ENCODE results near the gene MAD1L1.

The MAD1L1 gene

GRCh38 chr7:2001601-2002442 lies 230.9 kb downstream of the MAD1L1 start:
- TF ChIP-seq GATA2 (IDR thresholded peaks at IDR 0.05; ENCODE audit: low read depth, low read length) (no peak), GATA3 (IDR thresholded peaks at IDR 0.05; ENCODE audit: low read depth, low read length) (no peak)

DNA sequence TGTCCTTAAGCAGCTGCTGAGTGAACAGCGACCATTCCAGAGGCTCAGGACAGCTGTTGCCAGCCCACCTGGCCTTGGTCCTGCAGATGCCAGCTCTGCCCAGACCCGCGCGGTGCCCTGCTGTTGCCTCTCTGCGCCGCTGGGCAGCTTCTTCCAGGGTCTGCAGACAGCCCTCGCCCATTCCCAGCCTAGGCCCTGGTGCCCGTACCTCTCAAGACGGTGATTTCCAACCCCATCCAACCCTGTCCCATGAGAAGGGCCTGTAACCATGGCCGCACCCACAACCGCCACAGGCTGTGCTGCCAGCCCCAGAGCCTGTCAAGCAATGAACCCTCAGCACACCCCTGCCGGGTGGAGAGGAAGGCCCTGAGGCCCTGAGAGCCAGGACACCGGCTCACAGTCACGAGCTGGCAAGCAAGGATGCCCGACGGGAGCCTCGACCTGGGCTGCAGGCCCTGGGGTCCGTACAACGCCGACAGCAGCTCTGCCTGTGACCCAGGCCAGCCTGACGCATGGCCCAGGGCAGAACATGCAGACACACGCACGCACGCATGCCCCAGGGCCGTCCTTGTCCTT lies 231.9 kb downstream of the MAD1L1 start:
- no peak for TF ChIP-seq GATA3 (IDR thresholded peaks at IDR 0.05; ENCODE audit: low read depth, low read length)
- no peak for TF ChIP-seq GATA2 (IDR thresholded peaks at IDR 0.05; ENCODE audit: low read depth, low read length)

DNA sequence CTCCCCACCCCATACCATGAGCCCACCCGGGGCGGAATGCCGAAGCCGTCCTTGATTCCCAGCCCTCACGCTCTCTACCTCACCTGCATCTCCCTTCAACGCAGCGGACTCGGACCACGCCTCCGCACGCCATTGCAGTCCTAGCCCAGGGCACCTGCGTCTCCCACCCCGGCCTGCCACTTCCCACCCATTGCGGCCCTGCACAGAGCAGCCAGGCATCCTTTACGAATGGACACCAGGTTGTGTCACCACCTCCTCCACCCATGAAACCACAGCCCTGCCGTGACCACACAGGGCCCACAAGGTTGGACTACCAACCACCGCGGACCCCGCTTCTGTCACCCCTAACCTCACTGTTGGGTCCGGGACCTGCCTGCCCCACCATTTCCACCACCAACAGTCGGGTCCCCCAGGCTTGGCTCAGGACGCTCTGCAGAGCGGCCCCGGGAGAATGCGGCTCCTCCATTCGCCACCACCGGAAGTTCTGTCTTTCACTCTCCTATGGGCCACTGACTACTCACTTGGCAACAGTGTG lies 232.5 kb downstream of the MAD1L1 start:
- no peak for TF ChIP-seq GATA2 (IDR thresholded peaks at IDR 0.05; ENCODE audit: low read depth, low read length)
- no peak for TF ChIP-seq GATA3 (IDR thresholded peaks at IDR 0.05; ENCODE audit: low read depth, low read length)

DNA sequence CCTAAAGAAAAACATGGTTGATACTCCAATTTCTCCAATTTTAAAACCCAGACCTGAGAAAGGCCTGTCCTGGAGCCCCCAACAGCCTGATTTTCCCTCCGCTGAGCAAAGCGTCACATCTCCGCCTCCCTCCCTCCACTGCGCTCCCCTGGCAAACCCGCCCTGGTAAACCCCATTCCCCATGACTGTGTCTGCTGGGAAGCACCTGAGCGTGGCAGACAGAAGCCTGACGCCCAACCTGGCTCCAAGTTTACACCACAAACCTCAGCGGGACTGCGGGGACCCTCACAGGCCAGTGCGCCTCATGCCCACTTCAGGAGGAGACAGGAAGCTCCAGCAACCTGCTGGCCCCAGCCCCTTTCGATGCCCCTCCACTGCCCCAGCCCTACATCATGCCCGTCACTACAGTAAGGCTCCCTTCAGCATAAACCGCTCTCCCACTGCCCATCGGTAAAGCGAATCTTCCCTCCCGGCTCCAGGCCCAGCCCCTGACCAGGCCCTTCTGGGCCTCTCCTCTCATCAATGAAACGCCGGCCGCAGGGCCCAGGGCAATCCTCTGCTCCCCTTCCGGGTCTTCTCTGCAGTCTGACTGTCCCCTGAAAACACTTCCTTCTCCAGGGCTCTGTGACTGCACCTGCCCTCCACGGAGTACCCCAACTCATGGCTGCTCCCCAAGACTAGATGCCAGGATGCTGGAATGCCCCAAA lies 233.3 kb downstream of the MAD1L1 start:
- no peak for TF ChIP-seq GATA2 (IDR thresholded peaks at IDR 0.05; ENCODE audit: low read depth, low read length)
- TF ChIP-seq GATA3 (IDR thresholded peaks at IDR 0.05; ENCODE audit: low read depth, low read length) = no peak

DNA sequence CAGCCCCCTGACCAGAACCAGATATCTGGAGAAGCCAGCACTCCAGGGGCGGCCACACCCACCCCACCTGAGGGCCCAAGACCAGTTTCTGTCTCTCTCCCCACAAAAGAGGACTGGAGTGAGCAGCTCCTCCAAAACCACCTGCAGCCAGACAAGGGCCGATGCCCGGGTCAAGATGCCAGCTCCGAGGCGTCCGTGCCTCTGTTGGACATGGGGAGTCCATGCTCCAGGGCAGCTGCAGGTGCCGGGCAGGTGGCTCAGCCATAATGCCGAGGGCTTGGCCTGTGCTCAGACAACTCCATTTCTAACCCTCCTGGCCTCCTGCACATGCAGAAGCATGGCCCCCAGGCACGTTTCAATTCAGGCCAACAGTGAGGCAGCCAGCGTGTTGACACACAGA lies 234.6 kb downstream of the MAD1L1 start:
- TF ChIP-seq GATA3 (IDR thresholded peaks at IDR 0.05; ENCODE audit: low read depth, low read length) (no peak), GATA2 (IDR thresholded peaks at IDR 0.05; ENCODE audit: low read depth, low read length) (no peak)

GRCh38 chr7:1997537-1998076 lies 235.1 kb downstream of the MAD1L1 start:
- TF ChIP-seq GATA2 (IDR thresholded peaks at IDR 0.05; ENCODE audit: low read depth, low read length) = no peak
- no peak for TF ChIP-seq GATA3 (IDR thresholded peaks at IDR 0.05; ENCODE audit: low read depth, low read length)

- TF ChIP-seq GATA3 (IDR thresholded peaks at IDR 0.05; ENCODE audit: low read depth, low read length) (no peak), GATA2 (IDR thresholded peaks at IDR 0.05; ENCODE audit: low read depth, low read length) (no peak)
Measured at GRCh38 chr7:1996816-1997215, 235.9 kb downstream of the MAD1L1 start.

DNA sequence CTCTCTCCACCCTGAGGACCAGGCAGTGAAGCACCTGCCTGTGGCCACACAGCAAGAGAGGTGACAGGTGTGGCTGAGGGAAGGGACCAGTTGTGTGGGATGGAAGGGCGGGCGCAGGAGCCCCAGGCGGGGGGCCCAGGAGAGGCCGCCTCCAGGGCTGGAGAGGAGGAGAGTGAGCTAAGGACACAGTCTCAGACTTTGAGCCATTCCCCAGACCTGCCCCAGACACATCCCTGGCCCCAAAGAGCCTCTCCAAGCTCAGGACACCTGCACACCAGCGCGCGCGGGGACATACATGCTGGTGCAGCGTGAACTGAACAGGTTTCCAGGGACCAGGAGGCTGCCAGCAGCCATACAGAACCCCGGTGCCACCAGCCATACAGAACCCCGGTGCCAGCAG lies 237.3 kb downstream of the MAD1L1 start:
- no peak for TF ChIP-seq GATA2 (IDR thresholded peaks at IDR 0.05; ENCODE audit: low read depth, low read length)

DNA sequence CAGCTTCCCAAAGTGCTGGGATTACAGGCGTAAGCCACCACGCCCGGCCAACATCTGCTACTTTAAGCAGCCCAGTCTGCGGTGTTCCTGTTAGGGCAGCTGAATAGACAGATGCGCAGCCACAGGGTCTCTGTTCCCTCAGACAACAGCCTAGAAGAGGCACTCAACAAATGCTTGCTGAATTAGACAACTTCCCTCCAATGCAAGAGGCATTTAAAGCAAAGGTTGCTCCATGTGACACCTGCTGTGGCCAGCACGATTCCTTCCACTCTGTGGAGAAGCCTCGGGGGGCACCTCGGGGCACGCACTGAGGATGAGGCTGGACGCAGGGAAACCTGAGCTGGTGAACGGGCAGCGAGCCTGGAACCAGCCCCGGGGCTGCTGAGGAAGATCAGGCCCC lies 237.8 kb downstream of the MAD1L1 start:
- no peak for TF ChIP-seq GATA2 (IDR thresholded peaks at IDR 0.05; ENCODE audit: low read depth, low read length)
- no peak for TF ChIP-seq GATA3 (IDR thresholded peaks at IDR 0.05; ENCODE audit: low read depth, low read length)

GRCh38 chr7:1993776-1994740 lies 238.7 kb downstream of the MAD1L1 start:
- TF ChIP-seq GATA3 (IDR thresholded peaks at IDR 0.05; ENCODE audit: low read depth, low read length) (no peak), GATA2 (IDR thresholded peaks at IDR 0.05; ENCODE audit: low read depth, low read length) (no peak)

DNA sequence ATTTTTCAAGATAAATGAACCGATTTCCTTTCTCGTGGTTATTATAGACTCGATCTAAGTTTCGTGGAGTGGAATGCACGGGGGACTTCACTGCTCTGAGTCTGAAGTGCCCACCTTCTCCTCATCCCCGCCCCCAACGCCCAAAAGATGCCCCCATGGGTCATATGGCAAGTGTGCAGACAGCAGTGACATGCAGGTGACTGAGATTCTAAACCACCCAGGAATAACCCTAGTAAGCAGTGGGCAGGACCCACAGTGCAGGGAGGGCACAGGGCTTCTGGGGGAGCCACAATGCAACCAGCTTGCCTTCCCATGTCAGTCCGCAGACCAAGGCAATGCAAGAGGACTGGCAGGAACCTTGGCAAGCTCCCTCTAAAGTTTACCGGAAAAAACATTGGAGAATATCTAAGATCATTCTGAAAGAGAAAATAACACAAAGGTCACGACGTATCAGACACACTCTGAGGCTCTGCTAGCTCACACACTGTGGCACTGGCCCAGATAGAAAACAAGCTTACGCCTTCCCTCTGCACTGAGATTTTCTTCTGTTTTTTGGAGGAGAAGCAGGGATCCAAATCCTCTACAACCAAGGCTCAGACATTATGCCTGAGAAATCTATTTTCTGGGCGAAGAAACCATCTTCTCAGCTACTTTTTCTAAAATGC lies 239.6 kb downstream of the MAD1L1 start:
- TF ChIP-seq GATA3 (IDR thresholded peaks at IDR 0.05; ENCODE audit: low read depth, low read length) = no peak
- no peak for TF ChIP-seq GATA2 (IDR thresholded peaks at IDR 0.05; ENCODE audit: low read depth, low read length)

DNA sequence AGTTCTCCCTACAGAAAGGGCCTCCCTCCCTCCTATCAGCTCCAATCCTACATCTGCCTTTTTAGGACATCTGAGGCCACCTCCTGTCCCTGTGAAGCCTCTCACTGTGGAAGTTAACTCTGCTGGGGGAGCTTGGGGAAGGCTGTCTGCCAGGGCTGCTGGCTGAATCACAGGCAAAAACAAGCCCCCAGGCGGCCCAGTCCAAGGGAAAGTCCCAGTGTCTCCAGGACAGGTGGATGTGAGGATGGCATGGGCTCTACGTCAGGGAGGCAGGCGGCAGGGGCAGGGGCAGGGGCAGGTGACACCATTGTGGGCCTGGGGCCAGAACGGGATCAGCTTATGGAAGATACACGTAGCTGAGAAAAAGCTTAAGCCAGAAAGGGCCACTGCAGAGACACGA lies 240.2 kb downstream of the MAD1L1 start:
- TF ChIP-seq GATA3 (IDR thresholded peaks at IDR 0.05; ENCODE audit: low read depth, low read length) (no peak), GATA2 (IDR thresholded peaks at IDR 0.05; ENCODE audit: low read depth, low read length) (no peak)
